GM21447 (cell line): Measurements from ENCODE around the gene SELENOM.

ENCODE experiments used
- ATAC-seq: cut with Tn5 transposase; IDR thresholded peaks from one replicate; pipeline ENCODE4 v1.9.1; 2021; ENCODE audit not compliant: unreplicated experiment

The SELENOM gene, protein sequence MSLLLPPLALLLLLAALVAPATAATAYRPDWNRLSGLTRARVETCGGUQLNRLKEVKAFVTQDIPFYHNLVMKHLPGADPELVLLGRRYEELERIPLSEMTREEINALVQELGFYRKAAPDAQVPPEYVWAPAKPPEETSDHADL

DNA sequence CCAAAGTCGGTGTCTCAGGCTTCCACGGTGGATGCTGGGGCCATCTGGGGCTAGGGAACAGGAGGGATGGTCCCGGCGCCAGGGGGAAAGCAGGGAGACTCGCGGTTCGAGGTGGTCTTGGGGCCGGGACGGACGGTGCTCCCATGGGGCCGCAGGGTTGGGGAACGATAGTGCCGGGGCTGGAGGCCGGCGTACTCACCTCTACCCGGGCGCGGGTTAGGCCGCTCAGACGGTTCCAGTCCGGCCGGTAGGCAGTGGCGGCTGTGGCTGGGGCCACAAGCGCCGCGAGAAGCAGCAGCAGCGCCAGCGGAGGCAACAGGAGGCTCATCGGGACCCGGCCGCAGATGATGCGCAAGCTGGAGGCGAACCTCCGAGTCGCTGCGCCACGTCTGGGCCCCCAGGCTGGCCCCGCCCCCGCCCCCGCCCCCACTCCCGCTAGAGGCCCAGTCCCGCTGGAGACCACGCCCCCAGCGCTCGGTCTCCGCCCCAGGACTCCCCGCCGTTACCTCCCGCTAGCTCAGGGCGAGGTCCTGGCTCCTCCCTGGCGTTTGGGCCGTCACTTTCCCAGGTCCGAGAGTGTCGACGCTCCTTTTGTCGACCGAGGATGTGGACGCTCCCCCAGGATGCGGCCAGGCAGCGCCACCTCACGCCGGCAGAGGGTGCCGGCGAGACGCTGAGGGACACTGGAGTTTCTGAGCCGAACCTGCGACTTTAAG lies at the start of gene SELENOM:
Gene SELENOM, minus strand, starts transcription at position 391 of the 716 bp plus-strand sequence. Its CDS starts 63 bp downstream, at position 328.
- ATAC-seq: peak; percentile 89

GRCh38 chr22:31155422-31155821 lies 48.1 kb upstream of the SELENOM start:
- no peak for ATAC-seq

DNA sequence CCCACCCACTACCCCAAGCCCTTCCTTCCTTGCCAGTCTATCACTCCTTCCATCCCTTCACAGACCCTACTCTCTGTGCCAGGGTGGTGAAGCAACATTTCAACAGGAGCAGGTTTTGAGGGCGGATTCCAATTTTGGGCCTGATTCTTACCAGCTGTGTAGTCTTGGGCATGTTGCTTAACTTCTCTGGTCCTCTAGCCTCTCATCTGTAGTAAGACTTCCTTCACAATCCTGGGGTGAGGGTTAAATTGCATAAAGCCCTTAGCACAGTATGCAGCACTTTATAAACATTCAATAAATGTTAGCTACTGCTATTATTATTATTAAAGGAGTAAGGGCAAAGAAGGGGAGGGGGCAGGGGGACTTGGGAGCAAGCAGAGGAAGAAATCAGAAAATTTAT lies 47.6 kb upstream of the SELENOM start:
- ATAC-seq: no peak

GRCh38 chr22:31153357-31153756 lies 46.0 kb upstream of the SELENOM start:
- ATAC-seq: no peak

DNA sequence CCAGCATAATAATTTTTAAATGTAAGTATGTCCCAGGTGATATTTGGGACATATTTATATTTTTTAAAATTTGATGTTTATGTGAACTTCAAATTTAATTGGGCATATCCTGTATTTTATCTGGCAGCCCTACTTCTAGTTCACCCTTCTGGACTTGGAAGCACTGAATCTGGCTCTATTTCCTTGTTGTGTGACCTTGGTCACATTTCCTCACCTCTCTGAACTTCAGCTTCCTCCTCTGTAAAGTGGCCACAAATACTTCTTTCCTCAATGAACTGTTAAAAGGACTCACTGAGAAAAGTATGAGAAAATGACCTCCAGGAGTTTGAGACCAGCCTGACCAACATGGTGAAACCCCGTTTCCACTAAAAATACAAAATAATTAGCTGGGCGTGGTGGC lies 44.5 kb upstream of the SELENOM start:
- no peak for ATAC-seq

- ATAC-seq: no peak
Measured at GRCh38 chr22:31150615-31151014, 43.2 kb upstream of the SELENOM start.

- ATAC-seq: no peak
Measured at GRCh38 chr22:31148953-31149627, 41.7 kb upstream of the SELENOM start.

DNA sequence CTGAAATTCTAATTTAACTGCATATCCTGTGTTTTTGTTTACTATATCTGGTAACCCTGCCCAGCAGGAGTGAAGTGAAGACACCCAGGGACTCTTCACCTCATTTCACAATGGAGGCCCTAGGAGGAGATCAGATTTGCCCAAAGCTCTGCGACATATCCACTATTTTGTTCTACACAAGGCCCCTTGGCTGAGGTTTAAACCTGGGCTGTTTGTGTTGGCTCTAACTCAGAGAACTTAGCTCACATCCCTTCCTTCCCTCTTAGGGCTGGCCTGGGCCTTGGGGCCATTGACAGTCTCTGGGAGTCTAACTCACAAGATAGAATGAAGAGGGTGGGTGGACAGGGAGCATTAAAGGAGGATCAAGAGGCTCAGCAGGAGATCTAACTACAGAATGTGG lies 41.1 kb upstream of the SELENOM start:
- ATAC-seq: no peak

- ATAC-seq: no peak
Measured at GRCh38 chr22:31144223-31144622, 36.9 kb upstream of the SELENOM start.

DNA sequence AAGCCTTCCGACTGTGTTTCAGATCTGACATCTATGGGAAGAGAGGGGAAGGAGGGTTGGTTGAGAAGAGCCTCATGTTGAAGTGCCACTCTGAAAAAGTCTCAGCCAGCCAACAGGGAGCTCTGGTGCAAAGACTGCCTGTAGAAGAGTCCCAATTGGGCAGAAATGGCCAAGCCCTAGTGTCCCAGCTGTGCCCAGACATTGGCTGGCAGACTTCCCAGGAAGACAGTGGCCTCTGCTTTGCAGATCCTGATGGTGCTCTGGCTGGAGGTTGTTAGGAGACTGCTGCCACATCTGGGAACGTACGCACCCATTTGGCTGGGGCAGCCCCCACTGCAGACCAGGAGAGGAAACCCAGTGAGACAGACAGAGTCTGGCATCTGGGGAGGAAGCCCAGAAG lies 36.2 kb upstream of the SELENOM start:
- ATAC-seq: no peak

GRCh38 chr22:31143038-31143437 lies 35.7 kb upstream of the SELENOM start:
- ATAC-seq: no peak

DNA sequence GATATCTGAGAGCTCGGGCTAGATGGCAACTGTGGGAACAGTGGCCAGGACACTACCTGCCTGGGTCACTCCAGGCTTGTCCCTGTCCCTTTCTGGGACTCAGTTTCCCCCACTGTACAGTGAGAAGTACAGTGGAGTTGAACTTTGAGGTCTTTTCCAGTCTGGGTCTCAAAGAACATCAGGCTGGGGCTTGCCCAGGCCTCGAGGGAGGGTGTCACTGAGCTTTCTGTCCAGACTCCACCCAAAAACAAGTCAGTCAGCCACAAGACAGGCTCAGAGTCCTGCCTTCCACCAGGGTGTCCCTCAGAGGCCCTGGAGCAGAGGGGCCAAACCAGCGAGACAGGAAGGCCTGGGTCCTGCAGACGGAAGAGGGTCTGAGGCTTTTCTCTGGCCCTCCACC lies 34.9 kb upstream of the SELENOM start:
- ATAC-seq: no peak

GRCh38 chr22:31141551-31141950 lies 34.2 kb upstream of the SELENOM start:
- no peak for ATAC-seq

GRCh38 chr22:31140746-31141145 lies 33.4 kb upstream of the SELENOM start:
- no peak for ATAC-seq

GRCh38 chr22:31139866-31140716 lies 32.7 kb upstream of the SELENOM start, which contains the start of gene PLA2G3:
TSS of gene PLA2G3 (minus strand) at chr22:31140508. CDS start at chr22:31140354, 154 bp downstream.
- no peak for ATAC-seq

- no peak for ATAC-seq
Measured at GRCh38 chr22:31139066-31139465, 31.7 kb upstream of the SELENOM start.

DNA sequence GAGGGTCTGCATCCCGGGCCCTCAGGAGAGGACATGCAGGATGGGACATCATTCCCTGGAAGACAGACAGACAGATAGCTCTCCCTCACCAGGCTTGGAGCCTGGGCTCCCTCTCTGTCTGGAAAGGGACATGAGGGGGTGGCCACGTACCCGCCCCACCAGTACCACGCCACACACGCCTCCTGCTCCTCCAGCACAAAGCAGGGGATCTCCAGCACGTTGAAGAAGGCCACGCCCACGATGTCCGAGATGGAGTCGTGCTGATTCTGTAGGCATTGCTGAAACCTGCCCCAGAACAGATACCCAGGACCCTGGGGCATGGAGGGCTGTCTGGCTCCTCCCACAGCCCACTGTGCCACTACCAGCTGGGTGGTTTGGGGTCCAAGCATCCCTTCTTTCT lies 30.8 kb upstream of the SELENOM start:
- no peak for ATAC-seq

- ATAC-seq: no peak
Measured at GRCh38 chr22:31137721-31138120, 30.4 kb upstream of the SELENOM start.

DNA sequence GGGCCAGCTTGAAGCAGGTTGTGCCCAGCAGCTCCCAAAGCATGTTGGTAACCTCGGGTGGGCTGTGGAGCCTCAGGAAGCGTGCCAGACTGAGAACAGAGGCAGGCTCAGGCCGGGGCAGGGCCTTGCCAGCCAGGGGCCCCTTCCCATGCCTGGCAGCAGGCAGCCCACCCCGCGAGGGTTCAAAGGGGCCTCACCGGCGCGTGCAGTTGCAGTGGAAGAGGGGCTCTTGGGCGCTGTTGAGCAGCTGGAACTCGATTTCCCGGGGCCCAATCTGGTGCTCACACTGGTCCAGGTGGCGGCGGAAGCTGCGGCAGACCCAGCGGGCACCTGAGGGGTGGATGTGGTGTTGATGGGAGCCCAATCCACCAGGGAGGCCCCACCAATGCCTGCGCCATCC lies 29.3 kb upstream of the SELENOM start:
- no peak for ATAC-seq

GRCh38 chr22:31136155-31136554 lies 28.8 kb upstream of the SELENOM start:
- ATAC-seq: no peak

- no peak for ATAC-seq
Measured at GRCh38 chr22:31135706-31136105, 28.3 kb upstream of the SELENOM start.
